IPS-20b (cell line): ENCODE data around the gene FAM234B.

Source experiments
- H3K27ac ChIP-seq: one replicate; pipeline ENCODE4 v1.5.1; 2013; ENCODE audit warnings: low read length
- H3K27me3 ChIP-seq: 2 replicates; pipeline ENCODE4 v1.6.1; 2013; ENCODE audit warnings: mild to moderate bottlenecking, low read length, inconsistent platforms; ENCODE audit not compliant: insufficient read depth
- H3K36me3 ChIP-seq: 2 replicates; pipeline ENCODE4 v1.6.1; 2013; ENCODE audit warnings: low read depth, mild to moderate bottlenecking, inconsistent platforms, low read length, moderate library complexity; ENCODE audit not compliant: insufficient read depth
- H3K4me1 ChIP-seq: 2 replicates; pipeline ENCODE4 v1.6.1; 2013; ENCODE audit warnings: mild to moderate bottlenecking, control low read depth, inconsistent platforms, low read length, moderate library complexity; ENCODE audit not compliant: insufficient read depth
- H3K4me3 ChIP-seq: 2 replicates; pipeline ENCODE4 v1.5.1; 2013; ENCODE audit warnings: mild to moderate bottlenecking, low read length, inconsistent platforms
- H3K9ac ChIP-seq: 2 replicates; pipeline ENCODE4 v1.6.1; 2013; ENCODE audit warnings: low read depth, mild to moderate bottlenecking, inconsistent platforms, low read length, moderate library complexity
- H3K9me3 ChIP-seq: 2 replicates; pipeline ENCODE4 v1.6.1; 2013; ENCODE audit warnings: mild to moderate bottlenecking, low read depth, low read length, inconsistent platforms; ENCODE audit not compliant: insufficient read depth

Gene FAM234B

GRCh38 chr12:13044002-13044905, at the start of gene FAM234B:
Gene FAM234B, plus strand, starts transcription at chr12:13044381. Its CDS starts 23 bp downstream, at chr12:13044404.
- Histone ChIP-seq H3K4me3 (peak within 1 kb of the TSS; percentile 94), H3K4me1 (peaks cover 13% of the 10 kb centered on the region; the same call in 1 of the 2 replicates), H3K27me3 (peaks cover 14% of the 10 kb centered on the region), H3K36me3 (no peaks in the 10 kb centered on the region), H3K9me3 (no peaks in the 10 kb centered on the region), H3K9ac (peak within 1 kb of the TSS; percentile 73), H3K27ac (no peak within 1 kb of the TSS)

DNA sequence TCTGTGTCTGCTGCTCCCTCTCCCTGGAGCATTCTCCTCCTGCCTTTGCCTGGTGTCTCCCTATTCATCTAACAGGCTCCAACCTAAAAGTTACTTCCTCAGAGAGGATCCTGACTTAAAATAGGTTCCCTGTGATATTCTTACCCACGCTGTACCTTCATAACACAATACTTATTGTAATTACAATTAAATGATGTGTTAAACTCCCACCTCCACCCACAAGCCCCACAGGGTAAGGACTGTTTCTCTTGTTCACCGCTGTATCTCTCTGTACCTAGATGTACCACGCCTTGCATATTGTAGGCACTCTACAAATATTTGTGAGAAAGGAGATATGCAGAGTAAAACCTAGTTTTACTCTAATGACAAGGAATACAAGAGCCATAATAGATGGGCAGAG, 49.1 kb upstream of the FAM234B start:
- H3K9ac ChIP-seq = no peak overlapping the region
- no peak overlapping the region for H3K4me3 ChIP-seq
- no peaks in the 10 kb centered on the region for H3K9me3 ChIP-seq
- H3K4me1 ChIP-seq = peaks cover 19% of the 10 kb centered on the region
- H3K27ac ChIP-seq = no peak overlapping the region
- H3K36me3 ChIP-seq = no peaks in the 10 kb centered on the region
- no peaks in the 10 kb centered on the region for H3K27me3 ChIP-seq

DNA sequence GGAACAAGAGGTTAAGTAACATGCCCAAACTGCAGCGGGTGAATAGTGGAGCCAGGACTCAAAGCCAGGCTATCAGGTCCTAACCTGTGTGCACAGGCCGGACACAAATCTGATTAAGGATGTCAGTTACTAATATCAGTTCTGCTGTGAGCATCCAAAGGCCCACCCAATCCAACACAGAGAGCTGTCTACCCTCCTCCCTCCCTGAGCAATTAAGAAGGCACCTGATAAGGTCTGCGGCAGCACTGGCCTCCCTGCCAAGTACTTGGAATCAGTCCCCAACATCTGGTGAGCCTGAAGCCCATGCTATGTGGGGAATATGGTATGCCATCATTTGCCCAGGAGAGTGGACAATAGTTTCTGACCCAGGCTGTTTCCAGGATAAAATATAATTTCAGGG, 48.0 kb upstream of the FAM234B start:
- peaks cover 10% of the 10 kb centered on the region for H3K4me1 ChIP-seq

GRCh38 chr12:12997156-12997555, 47.0 kb upstream of the FAM234B start:
- Histone ChIP-seq H3K4me3 (no peak overlapping the region), H3K4me1 (peaks cover 6% of the 10 kb centered on the region; the same call in 1 of the 2 replicates), H3K9ac (no peak overlapping the region), H3K27me3 (peaks cover 10% of the 10 kb centered on the region), H3K27ac (no peak overlapping the region), H3K36me3 (no peaks in the 10 kb centered on the region), H3K9me3 (no peaks in the 10 kb centered on the region)

More for the DNA sequence above, 48.0 kb upstream of the FAM234B start:
- Histone ChIP-seq H3K9ac (no peak overlapping the region), H3K36me3 (no peaks in the 10 kb centered on the region), H3K27ac (no peak overlapping the region), H3K9me3 (no peaks in the 10 kb centered on the region), H3K27me3 (0 out of 2 replicates have a peak, but pooled peaks cover 3% of the 10 kb centered on the region), H3K4me3 (no peak overlapping the region)

DNA sequence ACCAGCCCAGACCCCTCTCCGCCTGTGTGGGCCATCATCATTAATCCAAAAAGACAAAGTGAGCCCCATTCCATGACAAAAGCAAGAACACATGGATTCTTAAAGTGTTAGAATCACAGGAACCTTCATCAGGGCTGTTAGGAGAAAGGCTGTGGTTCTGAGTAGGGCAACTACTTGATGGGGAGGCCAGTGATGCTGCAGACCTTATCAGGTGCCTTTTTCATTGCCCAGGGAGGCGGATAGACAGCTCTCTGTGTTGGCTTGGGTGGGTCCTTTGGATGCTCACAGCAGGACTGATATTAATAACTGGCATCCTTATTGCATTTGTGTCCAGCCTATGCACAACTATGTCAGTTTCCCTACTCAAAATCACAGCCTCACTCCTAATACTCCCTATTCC, 46.4 kb upstream of the FAM234B start:
- no peak overlapping the region for H3K9ac ChIP-seq
- H3K27me3 ChIP-seq = peaks cover 16% of the 10 kb centered on the region
- H3K4me1 ChIP-seq = peaks cover 6% of the 10 kb centered on the region; the same call in 1 of the 2 replicates
- no peaks in the 10 kb centered on the region for H3K36me3 ChIP-seq
- no peak overlapping the region for H3K27ac ChIP-seq
- H3K9me3 ChIP-seq = no peaks in the 10 kb centered on the region
- H3K4me3 ChIP-seq = no peak overlapping the region

DNA sequence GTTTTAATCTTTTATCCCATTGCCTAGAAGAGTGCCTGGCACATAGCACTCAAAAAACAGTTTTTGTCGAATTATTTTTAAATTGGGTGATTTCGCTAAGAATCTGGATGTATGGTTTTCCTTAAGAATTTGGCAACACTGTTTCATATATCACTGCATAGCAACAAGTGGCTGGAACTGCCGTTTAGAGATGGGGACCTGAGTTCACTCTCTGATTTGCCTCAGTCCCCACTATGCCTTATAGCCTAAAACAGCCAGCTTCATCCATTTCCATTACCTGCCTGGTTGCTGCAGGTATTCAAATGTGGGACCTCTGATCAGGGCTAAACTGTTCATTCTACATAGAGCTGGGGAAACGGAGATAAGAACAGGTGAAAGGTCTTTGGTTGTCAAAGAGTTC, 45.9 kb upstream of the FAM234B start:
- H3K4me3 ChIP-seq = no peak overlapping the region
- no peak overlapping the region for H3K9ac ChIP-seq
- H3K27ac ChIP-seq = no peak overlapping the region
- H3K27me3 ChIP-seq = peaks cover 21% of the 10 kb centered on the region
- peaks cover 6% of the 10 kb centered on the region; the same call in 1 of the 2 replicates for H3K4me1 ChIP-seq
- H3K36me3 ChIP-seq = no peaks in the 10 kb centered on the region
- no peaks in the 10 kb centered on the region for H3K9me3 ChIP-seq

GRCh38 chr12:12999271-12999958, 44.8 kb upstream of the FAM234B start:
- no peaks in the 10 kb centered on the region for H3K36me3 ChIP-seq
- H3K9ac ChIP-seq = peak overlapping the region; percentile 75; the same call in 1 of the 2 replicates
- peaks cover 6% of the 10 kb centered on the region; the same call in 1 of the 2 replicates for H3K4me1 ChIP-seq
- no peak overlapping the region for H3K27ac ChIP-seq
- peaks cover 25% of the 10 kb centered on the region for H3K27me3 ChIP-seq
- no peaks in the 10 kb centered on the region for H3K9me3 ChIP-seq
- peak overlapping the region; percentile 88 for H3K4me3 ChIP-seq

DNA sequence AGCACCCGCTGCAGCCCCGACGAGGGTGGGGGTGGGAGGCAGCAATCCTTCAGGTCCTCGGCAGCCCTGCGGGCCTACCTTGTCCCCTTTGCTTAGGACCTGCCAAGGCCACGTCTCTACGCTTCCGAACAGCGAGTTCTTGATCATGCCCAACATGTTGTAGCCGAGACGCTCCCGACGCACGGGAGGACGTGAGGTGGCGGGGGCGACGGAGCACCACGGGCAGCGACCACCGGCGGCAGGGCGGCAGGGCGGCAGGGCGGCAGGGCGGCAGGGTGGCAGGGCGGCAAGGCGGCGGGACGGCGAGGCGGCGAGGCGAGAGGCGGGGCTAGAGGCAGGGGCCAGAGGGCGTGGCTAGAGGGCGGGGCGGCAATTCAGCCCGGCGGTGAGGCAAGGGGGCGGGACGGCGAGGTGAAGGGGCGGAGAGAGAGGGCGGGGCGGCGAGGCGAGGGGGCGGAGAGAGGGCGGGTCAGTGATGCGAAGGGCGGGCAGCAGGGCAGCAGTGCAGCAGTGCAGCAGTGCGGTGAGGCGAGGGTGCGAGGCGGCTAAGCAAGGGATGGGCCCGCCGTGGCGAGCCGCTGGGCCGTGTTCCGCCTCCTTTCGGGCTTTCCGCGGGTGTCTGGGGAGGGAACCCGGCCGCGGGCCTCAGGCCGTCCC, 44.1 kb upstream of the FAM234B start, which contains the start of gene HEBP1:
Gene HEBP1 (minus strand): TSS at position 307 of the 657 bp plus-strand sequence. CDS start 151 bp downstream, at position 156.
- Histone ChIP-seq H3K27me3 (peaks cover 25% of the 10 kb centered on the region), H3K9me3 (no peaks in the 10 kb centered on the region), H3K4me1 (peaks cover 6% of the 10 kb centered on the region; the same call in 1 of the 2 replicates), H3K9ac (peak within 1 kb of the TSS; percentile 75; the same call in 1 of the 2 replicates), H3K4me3 (peak within 1 kb of the TSS; percentile 88), H3K27ac (no peak within 1 kb of the TSS), H3K36me3 (no peaks in the 10 kb centered on the region)

- Histone ChIP-seq H3K36me3 (no peaks in the 10 kb centered on the region), H3K9me3 (no peaks in the 10 kb centered on the region), H3K27ac (no peak overlapping the region), H3K4me3 (peak overlapping the region; percentile 85), H3K4me1 (peaks cover 10% of the 10 kb centered on the region; the same call in 1 of the 2 replicates), H3K27me3 (peaks cover 25% of the 10 kb centered on the region), H3K9ac (peak overlapping the region; percentile 72; the same call in 1 of the 2 replicates)
Observed at GRCh38 chr12:13000616-13000924, 43.6 kb upstream of the FAM234B start.

- Histone ChIP-seq H3K4me1 (peaks cover 15% of the 10 kb centered on the region; the same call in 1 of the 2 replicates), H3K36me3 (no peaks in the 10 kb centered on the region), H3K27ac (no peak overlapping the region), H3K9ac (peak overlapping the region; percentile 72; the same call in 1 of the 2 replicates), H3K9me3 (no peaks in the 10 kb centered on the region), H3K4me3 (peak overlapping the region; percentile 85), H3K27me3 (peaks cover 25% of the 10 kb centered on the region)
Observed at GRCh38 chr12:13000925-13001774, 43.0 kb upstream of the FAM234B start.

DNA sequence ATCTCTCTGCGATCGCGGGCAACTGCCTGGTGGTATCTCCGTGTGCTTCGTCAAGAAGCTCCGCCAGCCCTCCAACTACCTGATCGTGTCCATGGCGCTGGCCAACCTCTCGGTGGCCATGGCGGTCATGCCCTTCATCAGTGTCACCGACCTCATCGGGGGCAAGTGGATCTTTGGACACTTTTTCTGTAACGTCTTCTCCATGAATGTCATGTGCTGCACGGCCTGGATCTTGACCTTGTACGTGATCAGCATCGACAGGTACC, 42.5 kb upstream of the FAM234B start:
- H3K9me3 ChIP-seq = no peaks in the 10 kb centered on the region
- H3K9ac ChIP-seq = peak overlapping the region; percentile 72; the same call in 1 of the 2 replicates
- H3K4me1 ChIP-seq = peaks cover 15% of the 10 kb centered on the region; the same call in 1 of the 2 replicates
- H3K27me3 ChIP-seq = peaks cover 25% of the 10 kb centered on the region
- no peak overlapping the region for H3K27ac ChIP-seq
- H3K4me3 ChIP-seq = peak overlapping the region; percentile 85
- no peaks in the 10 kb centered on the region for H3K36me3 ChIP-seq
